Loucy (cell line): ENCODE results near the gene AMIGO3.

ENCODE experiments used
- H2AFZ ChIP-seq: fragments of 200-600 bp; sonication (generic); 2 replicates; pipeline ENCODE4 v1.6.0; 2016; ENCODE audit warnings: antibody characterized with exemption, mild to moderate bottlenecking, low read length, moderate library complexity
- H3F3A ChIP-seq: fragments of 200-600 bp; 2 replicates; pipeline ENCODE4 v1.6.0; 2016; ENCODE audit warnings: antibody characterized with exemption, low read depth, mild to moderate bottlenecking
- H3K27me3 ChIP-seq: fragments of 200-600 bp; sonication (generic); 2 replicates; pipeline ENCODE4 v1.6.1; 2014; ENCODE audit warnings: low read length, mild to moderate bottlenecking; ENCODE audit not compliant: insufficient read depth, poor library complexity, severe bottlenecking
- H3K36me3 ChIP-seq: fragments of 200-600 bp; sonication (generic); 2 replicates; pipeline ENCODE4 v1.6.1; 2016; ENCODE audit warnings: low read length; ENCODE audit not compliant: insufficient read depth
- H3K4me1 ChIP-seq: fragments of 200-600 bp; sonication (generic); 2 replicates; pipeline ENCODE4 v1.5.1; 2014; ENCODE audit warnings: low read length, mild to moderate bottlenecking; ENCODE audit not compliant: insufficient read depth, poor library complexity, severe bottlenecking
- H3K4me2 ChIP-seq: fragments of 200-600 bp; sonication (generic); 2 replicates; pipeline ENCODE4 v1.6.0; 2014; ENCODE audit warnings: antibody characterized with exemption, low read length, low read depth, mild to moderate bottlenecking; ENCODE audit not compliant: poor library complexity, severe bottlenecking
- H3K4me3 ChIP-seq: fragments of 200-600 bp; sonication (generic); 2 replicates; pipeline ENCODE4 v1.5.1; 2014; ENCODE audit warnings: low read length, mild to moderate bottlenecking, mixed read lengths; ENCODE audit not compliant: poor library complexity, severe bottlenecking
- H3K79me2 ChIP-seq: fragments of 200-600 bp; sonication (generic); 2 replicates; pipeline ENCODE4 v1.6.1; 2014; ENCODE audit warnings: low read length; ENCODE audit not compliant: insufficient read depth
- H3K9ac ChIP-seq: fragments of 200-600 bp; sonication (generic); 2 replicates; pipeline ENCODE4 v1.6.0; 2014; ENCODE audit warnings: mild to moderate bottlenecking, low read depth, low read length, moderate library complexity; ENCODE audit not compliant: poor library complexity, severe bottlenecking
- H3K9me2 ChIP-seq: fragments of 200-600 bp; sonication (generic); replicated peaks from 2 replicates; pipeline ENCODE4 v1.6.1; 2016; ENCODE audit warnings: low read depth, low read length, mixed read lengths
- H3K9me3 ChIP-seq: fragments of 200-600 bp; sonication (generic); 2 replicates; pipeline ENCODE4 v1.6.1; 2014; ENCODE audit warnings: mild to moderate bottlenecking, antibody characterized with exemption, low read length, low read depth; ENCODE audit not compliant: insufficient read depth
- H4K20me1 ChIP-seq: fragments of 200-600 bp; sonication (generic); 2 replicates; pipeline ENCODE4 v1.6.0; 2014; ENCODE audit warnings: antibody characterized with exemption, low read length, mild to moderate bottlenecking; ENCODE audit not compliant: insufficient read depth, poor library complexity, severe bottlenecking
- CTCF ChIP-seq: fragments of 200-600 bp; sonication (generic); conservative IDR thresholded peaks from 2 replicates; pipeline ENCODE4 v1.5.1; 2014; ENCODE audit warnings: mild to moderate bottlenecking, antibody characterized with exemption, low read length
- EZH2phosphoT487 ChIP-seq: fragments of 200-600 bp; IDR thresholded peaks from 2 replicates; pipeline ENCODE4 v1.6.1; 2018; ENCODE audit warnings: antibody characterized with exemption, mild to moderate bottlenecking, moderate library complexity, borderline replicate concordance

AMIGO3 gene

GRCh38 chr3:49718858-49719213 is 648 bp downstream of the AMIGO3 start:
- H3F3A ChIP-seq, result no peaks in the 10 kb centered on the region
- H3K9ac ChIP-seq, result peak overlapping the region; percentile 41
- no peak overlapping the region for H2AFZ ChIP-seq
- H3K9me2 ChIP-seq, result no peaks in the 10 kb centered on the region
- no peaks in the 10 kb centered on the region for H3K9me3 ChIP-seq
- H3K36me3 ChIP-seq, result peaks cover 12% of the 10 kb centered on the region; the same call in 1 of the 2 replicates
- peak overlapping the region; percentile 71 for H3K4me3 ChIP-seq
- H3K4me1 ChIP-seq, result peaks cover 16% of the 10 kb centered on the region
- H4K20me1 ChIP-seq, result peaks cover 14% of the 10 kb centered on the region
- peak overlapping the region; percentile 71 for H3K4me2 ChIP-seq
- TF ChIP-seq CTCF (no peak), EZH2phosphoT487 (no peak)
- H3K79me2 ChIP-seq, result peaks cover 19% of the 10 kb centered on the region
- H3K27me3 ChIP-seq, result no peaks in the 10 kb centered on the region

- TF ChIP-seq EZH2phosphoT487 (no peak), CTCF (no peak)
These were observed 1.3 kb downstream of the AMIGO3 start for GRCh38 chr3:49717959-49718857.

GRCh38 chr3:49717211-49717958 is 2.1 kb downstream of the AMIGO3 start:
- H3K9ac ChIP-seq, result no peak overlapping the region
- no peaks in the 10 kb centered on the region for H3K9me2 ChIP-seq
- H3F3A ChIP-seq, result peaks cover 8% of the 10 kb centered on the region
- no peak overlapping the region for H3K4me3 ChIP-seq
- no peak overlapping the region for H3K4me2 ChIP-seq
- no peaks in the 10 kb centered on the region for H3K27me3 ChIP-seq
- H4K20me1 ChIP-seq, result peaks cover 2% of the 10 kb centered on the region
- H3K79me2 ChIP-seq, result peaks cover 6% of the 10 kb centered on the region; the same call in 1 of the 2 replicates
- no peak overlapping the region for H2AFZ ChIP-seq
- peaks cover 22% of the 10 kb centered on the region for H3K4me1 ChIP-seq
- no peak for TF ChIP-seq CTCF
- no peak for TF ChIP-seq EZH2phosphoT487
- no peaks in the 10 kb centered on the region for H3K9me3 ChIP-seq
- peaks cover 12% of the 10 kb centered on the region; the same call in 1 of the 2 replicates for H3K36me3 ChIP-seq

More at GRCh38 chr3:49717959-49718857, 1.3 kb downstream of the AMIGO3 start:
- H3K36me3 ChIP-seq, result peaks cover 12% of the 10 kb centered on the region; the same call in 1 of the 2 replicates
- no peaks in the 10 kb centered on the region for H3K9me3 ChIP-seq
- peaks cover 22% of the 10 kb centered on the region for H3K4me1 ChIP-seq
- peaks cover 10% of the 10 kb centered on the region for H4K20me1 ChIP-seq
- no peaks in the 10 kb centered on the region for H3K27me3 ChIP-seq
- no peak overlapping the region for H2AFZ ChIP-seq
- no peak overlapping the region for H3K4me3 ChIP-seq
- no peak overlapping the region for H3K9ac ChIP-seq
- H3K9me2 ChIP-seq, result no peaks in the 10 kb centered on the region
- H3F3A ChIP-seq, result peaks cover 3% of the 10 kb centered on the region; the same call in 1 of the 2 replicates
- peaks cover 14% of the 10 kb centered on the region for H3K79me2 ChIP-seq
- peak overlapping the region; percentile 71 for H3K4me2 ChIP-seq
